Naive thymus-derived CD4-positive, alpha-beta T cell (primary cell): Measurements from ENCODE around the gene TLK2. TPM values are rescaled to one million over a fixed set of nuclear protein-coding genes. Genes with fewer than 3 reads are reported as not detected.

ENCODE experiments used
- ATAC-seq: fragments of 150-1000 bp; cut with Tn5 transposase; 2 replicates; pipeline ENCODE4 v1.10.0; 2021; ENCODE audit warnings: mild to moderate bottlenecking, moderate library complexity
- CTCF ChIA-PET: fragments of 350-600 bp; sonication (Branson Sonifier 250); formaldehyde crosslinking; loops from one replicate; lab custom pipeline; 2021; ENCODE audit warnings: antibody characterized with exemption; lab: Charles Lee
- POLR2A ChIA-PET: fragments of 350-600 bp; sonication (Branson Sonifier 250); formaldehyde crosslinking; loops from one replicate; lab custom pipeline; 2021; ENCODE audit warnings: antibody characterized with exemption, inconsistent platforms; lab: Charles Lee
- DNase-seq, 9 donors: peaks; one replicate each; pipeline versions ENCODE4 v3.0.0 to v3.0.0-alpha.2; 2020 to 2022; ENCODE audit warnings: mixed read lengths in 1 of 9
- H3K27ac ChIP-seq: one replicate; pipeline ENCODE4 v1.7.0; 2013; ENCODE audit warnings: mild to moderate bottlenecking, low read depth, low read length, moderate library complexity
- H3K27me3 ChIP-seq, 2 donors: one replicate each; pipeline ENCODE4 v1.7.0; 2013; ENCODE audit warnings: low read length in 2 of 2, mild to moderate bottlenecking in 2 of 2, moderate library complexity in 2 of 2; ENCODE audit not compliant: control insufficient read depth in 2 of 2, insufficient read depth in 2 of 2
- H3K36me3 ChIP-seq, 3 experiments: 1 replicate in 2 of 3; 2 replicates in 1 of 3; pipeline ENCODE4 v1.7.0; 2013; ENCODE audit warnings: low read length in 3 of 3, mild to moderate bottlenecking in 3 of 3, moderate library complexity in 1 of 3; ENCODE audit not compliant: insufficient read depth in 3 of 3, control insufficient read depth in 2 of 3
- H3K4me1 ChIP-seq, 2 donors: one replicate each; pipeline ENCODE4 v1.7.0; 2013; ENCODE audit warnings: low read length in 2 of 2, mild to moderate bottlenecking in 2 of 2, moderate library complexity in 1 of 2; ENCODE audit not compliant: control insufficient read depth in 2 of 2, insufficient read depth in 2 of 2
- H3K4me3 ChIP-seq: 2 replicates; pipeline ENCODE4 v1.7.0; 2013; ENCODE audit warnings: mild to moderate bottlenecking, low read length
- H3K9me3 ChIP-seq, 3 experiments: 1 replicate in 2 of 3; 2 replicates in 1 of 3; pipeline ENCODE4 v1.7.0; 2013; ENCODE audit warnings: low read length in 3 of 3; ENCODE audit not compliant: control insufficient read depth in 2 of 3
- H3K27ac Mint-ChIP-seq, 9 donors: one replicate each; pipeline ENCODE4 v1.8.0; 2020 to 2022; ENCODE audit warnings: mixed read lengths in 9 of 9, mild to moderate bottlenecking in 8 of 9, moderate library complexity in 5 of 9, inconsistent platforms in 2 of 9
- H3K27me3 Mint-ChIP-seq, 5 donors: one replicate each; pipeline ENCODE4 v1.8.0; 2021 to 2022; ENCODE audit warnings: mixed read lengths in 5 of 5, mild to moderate bottlenecking in 1 of 5
- H3K36me3 Mint-ChIP-seq, 5 donors: one replicate each; pipeline ENCODE4 v1.8.0; 2020 to 2022; ENCODE audit warnings: mixed read lengths in 5 of 5, mild to moderate bottlenecking in 3 of 5, inconsistent platforms in 1 of 5
- H3K4me1 Mint-ChIP-seq, 7 donors: one replicate each; pipeline ENCODE4 v1.8.0; 2020 to 2022; ENCODE audit warnings: mixed read lengths in 7 of 7, mild to moderate bottlenecking in 3 of 7, inconsistent platforms in 1 of 7
- H3K4me3 Mint-ChIP-seq, 10 donors: one replicate each; pipeline ENCODE4 v1.8.0; 2020 to 2022; ENCODE audit warnings: mild to moderate bottlenecking in 10 of 10, mixed read lengths in 10 of 10, moderate library complexity in 6 of 10, inconsistent platforms in 2 of 10
- H3K9me3 Mint-ChIP-seq, 11 donors: one replicate each; pipeline ENCODE4 v1.8.0; 2020 to 2022; ENCODE audit warnings: mixed read lengths in 11 of 11, mild to moderate bottlenecking in 4 of 11, inconsistent platforms in 1 of 11, moderate library complexity in 1 of 11
- intact Hi-C, 2 donors: fragments of 100-400 bp; cut with micrococcal nuclease; formaldehyde crosslinking; loops; one replicate each; pipeline ENCODE4 v1.15.1; 2023
- polyA plus RNA-seq, 2 donors: library from polyadenylated mRNA; unstranded; fragments of 300-500 nt; fragmentation: Illumina TruSeq; gene quantifications; one replicate each; pipeline ENCODE4 v1.2.3, GENCODE V29; 2021
- total RNA-seq, 6 experiments: library from RNA in 5 of 6; stranded (reverse) in 5 of 6; gene quantifications; 1 replicate in 5 of 6; 2 replicates in 1 of 6; pipeline ENCODE4 v1.2.3 and lab custom pipeline; 2021 to 2026

TLK2 gene
- total and polyA plus RNA-seq, 7 experiments from 2014 or later, result 7.6 to 84.8 (median 64.5) TPM

DNA sequence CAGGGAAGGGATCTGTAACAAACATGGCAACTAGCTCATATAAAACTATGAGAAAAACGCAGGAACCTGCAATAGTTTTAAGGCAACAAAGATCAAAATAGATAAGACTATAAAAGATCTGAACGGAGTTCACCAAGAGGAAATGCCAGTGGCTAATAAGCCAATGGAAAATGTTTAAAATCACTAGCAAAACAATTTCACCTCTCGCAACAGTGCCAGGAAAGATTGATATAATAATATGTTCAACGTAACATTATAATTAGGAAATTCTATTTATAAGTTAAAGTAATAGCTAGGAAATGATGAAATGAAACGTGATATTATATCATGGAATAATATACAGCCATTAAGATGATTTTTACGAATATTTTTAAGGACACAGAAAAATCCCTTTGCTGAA lies 164.9 kb downstream of the TLK2 start:
- POLR2A ChIA-PET, result no interaction called here
- ATAC-seq (no peak), DNase-seq (no peak)
- Histone ChIP-seq H3K27ac (no peak overlapping the region), H3K36me3 (no peaks in the 10 kb centered on the region), H3K4me1 (no peaks in the 10 kb centered on the region), H3K9me3 (no peaks in the 10 kb centered on the region), H3K4me3 (no peak overlapping the region), H3K27me3 (no peaks in the 10 kb centered on the region)
- intact Hi-C loops, result no loop called here
- peaks cover 0 to 5% (median 2%) of the 10 kb centered on the region in 7 donors for H3K4me1 Mint-ChIP-seq
- H3K9me3 Mint-ChIP-seq, result no peaks in the 10 kb centered on the region
- peaks cover 0 to 58% (median 0%) of the 10 kb centered on the region in 5 donors for H3K27me3 Mint-ChIP-seq
- H3K36me3 Mint-ChIP-seq, result no peaks in the 10 kb centered on the region
- no peak overlapping the region for H3K27ac Mint-ChIP-seq
- CTCF ChIA-PET, result no interaction called here
- H3K4me3 Mint-ChIP-seq, result no peak overlapping the region

DNA sequence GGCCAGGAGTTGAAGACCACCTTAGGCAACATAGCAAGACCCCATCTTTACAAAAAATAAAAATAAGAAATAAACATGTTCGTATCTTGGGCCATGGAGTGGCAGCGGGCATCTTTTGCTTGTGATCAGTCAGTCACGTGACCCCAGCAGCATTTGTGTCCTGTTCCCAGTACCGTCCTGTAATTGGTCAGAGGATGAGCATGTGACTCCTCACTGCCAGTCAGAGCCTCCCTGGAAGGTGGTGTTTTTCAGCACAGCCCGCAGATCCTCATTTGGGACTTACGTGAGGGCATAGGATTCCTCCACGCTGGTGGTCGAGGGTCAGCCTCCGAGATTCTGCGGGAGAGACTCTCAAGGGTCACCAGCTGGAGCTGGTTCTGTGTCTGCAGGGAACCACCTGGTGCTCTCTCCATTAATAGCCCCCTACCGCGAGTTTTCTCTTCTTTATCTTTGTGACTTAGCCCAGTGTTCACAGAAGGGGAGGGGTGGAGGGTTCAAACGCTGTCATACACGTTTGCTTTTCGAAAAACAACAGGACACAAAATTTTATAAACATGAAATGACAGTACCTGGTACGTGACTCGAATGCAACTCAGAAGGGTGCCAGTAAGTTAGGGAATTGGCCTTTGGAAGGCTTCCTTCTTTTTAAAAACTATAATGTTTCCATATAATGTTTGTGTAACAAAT lies 166.0 kb downstream of the TLK2 start:
- DNase-seq (no peak), ATAC-seq (no peak)
- no peak overlapping the region for H3K4me3 ChIP-seq
- no peak overlapping the region for H3K27ac ChIP-seq
- H3K27me3 Mint-ChIP-seq, result peaks cover 0 to 69% (median 0%) of the 10 kb centered on the region in 5 donors
- no peak overlapping the region for H3K27ac Mint-ChIP-seq
- no peaks in the 10 kb centered on the region for H3K27me3 ChIP-seq
- no peaks in the 10 kb centered on the region for H3K9me3 Mint-ChIP-seq
- no peaks in the 10 kb centered on the region for H3K36me3 Mint-ChIP-seq
- H3K4me3 Mint-ChIP-seq, result no peak overlapping the region
- H3K4me1 Mint-ChIP-seq, result peaks cover 0 to 5% (median 2%) of the 10 kb centered on the region in 7 donors
- H3K4me1 ChIP-seq, result no peaks in the 10 kb centered on the region
- no peaks in the 10 kb centered on the region for H3K9me3 ChIP-seq
- intact Hi-C loops, result no loop called here
- no peaks in the 10 kb centered on the region for H3K36me3 ChIP-seq
- CTCF ChIA-PET, result no interaction called here
- POLR2A ChIA-PET, result no interaction called here

DNA sequence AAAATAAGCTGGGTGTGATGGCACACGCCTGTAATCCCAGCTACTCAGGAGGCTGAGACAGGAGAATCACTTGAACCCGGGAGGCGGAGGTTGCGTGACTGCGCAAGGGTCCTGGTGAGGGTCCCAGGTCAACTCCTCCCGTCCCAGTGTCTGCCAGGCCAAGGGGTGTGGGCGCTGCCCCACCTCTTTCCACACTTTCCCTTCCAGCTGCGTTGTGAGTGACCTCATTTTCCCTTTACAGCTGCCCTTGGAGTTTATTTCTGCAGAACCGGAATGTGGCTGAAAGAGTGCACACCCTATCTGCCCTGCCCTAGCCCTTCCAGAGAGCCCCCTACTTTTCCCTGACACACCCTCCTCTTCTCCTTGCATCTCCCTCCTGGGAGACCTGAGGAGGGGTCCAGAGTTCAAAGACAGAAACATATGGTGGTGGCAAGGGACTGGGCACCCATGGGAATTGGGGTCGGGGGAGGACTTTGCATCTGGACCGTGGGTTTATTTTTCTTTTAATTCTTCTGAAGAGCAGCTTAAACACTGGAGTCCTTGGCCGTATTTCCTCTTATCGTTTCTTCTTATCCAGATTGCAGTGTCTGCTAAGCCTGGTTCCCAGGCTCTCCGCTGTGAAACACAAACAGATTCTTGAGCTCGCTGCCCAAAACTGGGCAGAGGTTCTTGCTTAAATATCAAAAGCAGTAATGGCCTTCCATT lies 169.8 kb downstream of the TLK2 start:
- Mint-ChIP-seq H3K9me3 (no peaks in the 10 kb centered on the region), H3K27ac (no peak overlapping the region), H3K27me3 (peaks cover 0 to 75% (median 0%) of the 10 kb centered on the region in 5 donors), H3K4me3 (no peak overlapping the region), H3K4me1 (peaks cover 4 to 18% (median 13%) of the 10 kb centered on the region in 7 donors), H3K36me3 (no peaks in the 10 kb centered on the region)
- Histone ChIP-seq H3K4me1 (peaks cover 1 to 8% of the 10 kb centered on the region in 2 donors), H3K9me3 (no peaks in the 10 kb centered on the region), H3K27me3 (no peaks in the 10 kb centered on the region), H3K36me3 (peaks cover 0 to 6% (median 0%) of the 10 kb centered on the region in 3 experiments), H3K4me3 (no peak overlapping the region), H3K27ac (no peak overlapping the region)
- POLR2A ChIA-PET, result interaction anchor here (0.6 kb wide), 1 partner anchor 8 kb away, joined by 3 read pairs; no protein-coding TSS in a partner anchor
- intact Hi-C loops, result no loop called here
- DNase-seq (no peak), ATAC-seq (no peak)
- CTCF ChIA-PET, result no interaction called here

DNA sequence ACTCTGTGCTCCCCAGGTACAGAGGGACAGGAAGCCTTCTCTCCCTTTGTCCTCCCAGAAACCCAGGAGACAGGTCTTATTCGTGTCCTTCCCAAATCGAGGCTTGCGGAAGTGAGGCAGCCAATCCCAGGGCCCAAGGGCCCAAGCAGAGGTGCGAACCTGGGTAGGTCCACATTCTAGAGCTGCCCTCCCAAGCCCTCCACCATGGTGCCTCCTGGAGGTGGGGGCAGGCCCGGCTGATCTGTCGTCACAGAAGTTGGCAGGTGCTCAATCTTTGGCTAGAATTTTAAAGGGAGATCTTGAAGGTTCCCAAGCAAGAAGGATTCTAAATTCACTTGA lies 170.3 kb downstream of the TLK2 start:
- Mint-ChIP-seq H3K36me3 (no peaks in the 10 kb centered on the region), H3K27ac (no peak overlapping the region), H3K9me3 (no peaks in the 10 kb centered on the region), H3K4me1 (peaks cover 7 to 23% (median 17%) of the 10 kb centered on the region in 7 donors), H3K4me3 (peak overlapping the region in 1 of 10 donors; percentile 5), H3K27me3 (peaks cover 0 to 77% (median 0%) of the 10 kb centered on the region in 5 donors)
- no peak overlapping the region for H3K27ac ChIP-seq
- peaks cover 0 to 6% (median 0%) of the 10 kb centered on the region in 3 experiments for H3K36me3 ChIP-seq
- intact Hi-C loops, result no loop called here
- H3K9me3 ChIP-seq, result no peaks in the 10 kb centered on the region
- DNase-seq (no peak), ATAC-seq (no peak)
- H3K4me3 ChIP-seq, result no peak overlapping the region
- peaks cover 7 to 12% of the 10 kb centered on the region in 2 donors for H3K4me1 ChIP-seq
- POLR2A ChIA-PET, result interaction anchor here (0.6 kb wide), 1 partner anchor 7 kb away, joined by 3 read pairs; no protein-coding TSS in a partner anchor
- no peaks in the 10 kb centered on the region for H3K27me3 ChIP-seq
- CTCF ChIA-PET, result no interaction called here

DNA sequence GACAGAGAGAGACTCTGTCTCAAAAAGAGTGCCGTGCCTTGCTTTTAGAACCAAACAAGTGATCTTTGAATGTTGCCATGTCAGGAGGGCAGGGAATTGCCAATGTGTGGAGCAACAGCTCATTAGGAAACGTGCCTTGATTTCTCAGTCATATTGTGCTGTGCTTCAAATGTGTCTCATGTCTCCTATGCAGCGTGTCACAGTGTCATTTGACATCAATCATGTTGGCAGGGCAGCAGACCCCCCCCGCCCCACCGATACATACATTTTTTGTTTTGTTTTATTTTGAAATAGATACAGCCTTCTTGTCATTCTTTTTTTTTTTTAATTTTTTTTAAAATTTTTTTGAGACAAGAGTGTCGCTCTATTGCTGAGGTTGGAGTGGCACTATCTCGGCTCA lies 170.9 kb downstream of the TLK2 start:
- Mint-ChIP-seq H3K4me3 (no peak overlapping the region), H3K36me3 (no peaks in the 10 kb centered on the region), H3K4me1 (peaks cover 7 to 26% (median 21%) of the 10 kb centered on the region in 7 donors), H3K9me3 (no peaks in the 10 kb centered on the region), H3K27me3 (peaks cover 0 to 77% (median 0%) of the 10 kb centered on the region in 5 donors), H3K27ac (no peak overlapping the region)
- peaks cover 0 to 6% (median 0%) of the 10 kb centered on the region in 3 experiments for H3K36me3 ChIP-seq
- H3K4me1 ChIP-seq, result peaks cover 8 to 12% of the 10 kb centered on the region in 2 donors
- no peak for DNase-seq
- ChIA-PET CTCF (no interaction called here), POLR2A (no interaction called here)
- H3K9me3 ChIP-seq, result no peaks in the 10 kb centered on the region
- intact Hi-C loops, result no loop called here
- H3K4me3 ChIP-seq, result no peak overlapping the region
- H3K27ac ChIP-seq, result no peak overlapping the region
- H3K27me3 ChIP-seq, result no peaks in the 10 kb centered on the region
- ATAC-seq, result no peak

DNA sequence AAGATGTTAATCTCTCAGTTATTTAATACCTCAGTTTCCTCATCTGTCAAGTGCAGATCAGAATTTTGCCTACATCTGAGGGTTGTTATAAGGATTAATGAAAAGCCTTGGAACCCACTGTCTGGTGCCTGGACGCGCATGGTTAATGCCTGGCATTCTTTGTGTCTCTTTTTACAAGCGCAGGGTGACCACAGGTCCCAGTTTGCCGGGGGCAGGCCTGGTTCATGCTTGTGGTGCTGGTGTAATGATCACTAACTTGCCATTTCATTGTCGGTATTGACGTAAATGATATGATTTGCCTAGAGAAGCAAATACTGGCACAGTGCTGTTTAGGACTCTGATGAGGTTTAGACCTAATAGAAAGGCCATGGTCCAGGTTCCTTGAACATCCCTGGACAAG lies 172.0 kb downstream of the TLK2 start:
- ChIA-PET CTCF (no interaction called here), POLR2A (no interaction called here)
- Histone ChIP-seq H3K27me3 (no peaks in the 10 kb centered on the region), H3K4me3 (no peak overlapping the region), H3K4me1 (peaks cover 8 to 12% of the 10 kb centered on the region in 2 donors), H3K27ac (no peak overlapping the region), H3K9me3 (no peaks in the 10 kb centered on the region), H3K36me3 (peaks cover 0 to 6% (median 0%) of the 10 kb centered on the region in 3 experiments)
- Mint-ChIP-seq H3K4me1 (peaks cover 7 to 26% (median 21%) of the 10 kb centered on the region in 7 donors), H3K27me3 (peaks cover 0 to 74% (median 0%) of the 10 kb centered on the region in 5 donors), H3K36me3 (no peaks in the 10 kb centered on the region), H3K4me3 (peak overlapping the region in 5 of 10 donors; percentile 11 to 95 (median 47)), H3K27ac (peak overlapping the region in 1 of 9 donors; percentile 10), H3K9me3 (no peaks in the 10 kb centered on the region)
- intact Hi-C loops, result loop anchor here in 1 of 2 donors (5.0 kb wide), 1 partner anchor 317 kb away; the partner anchor contains the start of gene TANC2
- DNase-seq, result no peak
- ATAC-seq, result no peak
